Fibroblast of skin of scalp (primary cell): Measurements from ENCODE around the gene ABCB9.
"Not testable (repeated sequence)": the region's sequence is repeated elsewhere in the genome, so short reads cannot be mapped to it uniquely, and the experiment has no call there.

Experiments used
- DNase-seq: peaks from one replicate; pipeline ENCODE4 v3.0.0-alpha.2; 2013

The ABCB9 gene

DNA sequence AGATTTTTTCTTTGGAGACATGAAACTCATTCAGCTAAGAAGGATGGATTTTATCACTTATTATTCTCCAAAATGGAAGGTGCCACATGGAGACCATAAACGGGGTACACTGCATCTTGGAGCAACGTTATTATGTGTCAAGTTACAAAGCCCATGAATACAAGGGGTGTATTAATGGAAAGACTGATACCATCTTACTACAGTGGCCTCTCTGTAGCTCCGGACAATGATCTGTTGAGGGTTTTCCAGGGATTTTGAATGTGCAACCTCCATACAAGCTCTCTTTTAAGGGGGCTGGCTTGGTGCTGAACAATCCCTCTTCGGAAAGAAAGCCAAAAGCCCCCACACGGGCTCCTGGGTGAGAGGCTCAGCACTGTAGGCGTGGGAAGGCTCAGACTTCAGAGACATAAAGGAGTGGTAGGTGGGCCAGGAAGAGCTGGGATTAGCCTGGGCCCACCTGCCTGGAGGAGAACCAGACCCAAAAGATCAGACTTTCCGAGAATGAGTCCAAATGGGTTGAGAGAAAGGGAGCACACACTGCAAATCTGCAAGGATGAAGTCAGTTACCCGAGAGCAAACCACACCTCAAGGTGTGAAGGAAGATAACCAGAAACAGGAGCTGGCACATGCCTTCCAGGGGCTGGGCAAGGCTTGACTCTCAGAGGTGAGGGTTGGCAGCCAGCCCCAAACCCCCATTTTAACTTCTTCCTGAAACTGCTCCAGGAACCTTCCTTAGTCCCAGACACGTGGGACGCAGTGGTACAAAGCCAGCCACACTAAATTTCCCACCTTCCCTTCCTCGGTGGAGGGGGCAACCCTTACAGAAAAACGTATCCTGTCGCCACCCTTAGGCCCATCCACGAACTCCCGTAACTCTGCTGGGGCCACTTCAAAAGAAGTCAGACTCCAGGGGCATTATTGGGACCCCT, 71.8 kb downstream of the ABCB9 start:
- DNase-seq, result no peak

DNA sequence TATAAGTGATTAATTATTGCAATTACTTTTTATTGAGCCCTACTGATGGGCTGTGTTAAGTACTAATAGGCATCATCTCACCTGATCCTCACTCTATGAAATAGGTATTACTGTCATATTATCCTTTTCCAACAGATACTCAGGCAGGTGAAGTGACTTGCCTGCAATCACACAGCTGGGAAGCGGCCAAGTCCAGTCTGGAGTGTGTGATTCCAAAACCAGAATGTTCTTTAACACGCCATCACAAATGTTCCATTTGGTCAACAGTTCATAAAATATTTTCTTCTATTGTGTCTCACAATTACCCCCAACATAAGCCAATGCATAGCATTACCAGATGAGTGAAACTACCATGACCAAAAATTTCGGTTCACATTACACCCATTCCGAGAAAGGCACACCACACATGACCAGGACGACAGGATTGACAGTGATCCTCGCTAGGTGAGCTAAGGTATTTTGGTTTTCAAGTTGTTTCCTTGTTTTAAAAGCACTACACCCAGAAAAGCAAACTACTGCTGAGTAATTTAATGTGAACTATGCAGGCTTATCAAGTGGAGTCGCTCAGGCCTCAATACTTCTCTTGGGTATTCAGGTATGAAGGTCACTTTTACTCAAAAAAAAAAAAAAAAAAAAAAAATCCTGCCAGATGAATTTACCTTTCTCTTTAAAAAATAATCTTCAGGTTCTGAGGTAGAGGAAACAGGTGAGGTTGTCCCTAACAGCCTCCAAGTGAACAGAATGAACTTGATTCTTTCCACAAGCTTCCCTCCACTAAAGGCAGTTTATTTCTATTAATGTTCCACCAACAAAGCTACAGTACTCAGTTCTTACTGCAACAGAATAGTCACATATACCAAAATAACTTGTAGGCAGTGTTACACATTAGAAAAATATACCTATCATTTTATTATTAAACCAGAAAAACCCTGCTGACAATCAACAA, 72.8 kb downstream of the ABCB9 start:
- no peak for DNase-seq

DNA sequence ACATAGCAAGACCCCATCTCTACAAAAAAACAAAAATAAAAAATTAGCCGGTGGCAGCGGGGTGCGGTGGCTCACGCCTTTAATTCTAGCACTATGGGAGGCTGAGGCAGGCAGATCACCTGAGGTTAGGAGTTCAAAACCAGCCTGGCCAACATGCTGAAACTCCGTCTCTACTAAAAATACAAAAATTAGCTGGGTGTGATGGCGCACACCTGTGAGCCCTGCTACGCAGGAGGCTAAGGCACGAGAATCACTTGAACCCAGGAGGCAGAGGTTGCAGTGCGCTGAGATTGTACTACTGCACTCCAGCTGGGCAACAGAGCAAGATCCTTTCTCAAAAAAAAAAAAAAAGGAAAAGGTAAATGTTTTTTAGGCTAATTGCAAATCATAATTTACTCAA, 73.5 kb downstream of the ABCB9 start:
- DNase-seq, result not testable (repeated sequence)

DNA sequence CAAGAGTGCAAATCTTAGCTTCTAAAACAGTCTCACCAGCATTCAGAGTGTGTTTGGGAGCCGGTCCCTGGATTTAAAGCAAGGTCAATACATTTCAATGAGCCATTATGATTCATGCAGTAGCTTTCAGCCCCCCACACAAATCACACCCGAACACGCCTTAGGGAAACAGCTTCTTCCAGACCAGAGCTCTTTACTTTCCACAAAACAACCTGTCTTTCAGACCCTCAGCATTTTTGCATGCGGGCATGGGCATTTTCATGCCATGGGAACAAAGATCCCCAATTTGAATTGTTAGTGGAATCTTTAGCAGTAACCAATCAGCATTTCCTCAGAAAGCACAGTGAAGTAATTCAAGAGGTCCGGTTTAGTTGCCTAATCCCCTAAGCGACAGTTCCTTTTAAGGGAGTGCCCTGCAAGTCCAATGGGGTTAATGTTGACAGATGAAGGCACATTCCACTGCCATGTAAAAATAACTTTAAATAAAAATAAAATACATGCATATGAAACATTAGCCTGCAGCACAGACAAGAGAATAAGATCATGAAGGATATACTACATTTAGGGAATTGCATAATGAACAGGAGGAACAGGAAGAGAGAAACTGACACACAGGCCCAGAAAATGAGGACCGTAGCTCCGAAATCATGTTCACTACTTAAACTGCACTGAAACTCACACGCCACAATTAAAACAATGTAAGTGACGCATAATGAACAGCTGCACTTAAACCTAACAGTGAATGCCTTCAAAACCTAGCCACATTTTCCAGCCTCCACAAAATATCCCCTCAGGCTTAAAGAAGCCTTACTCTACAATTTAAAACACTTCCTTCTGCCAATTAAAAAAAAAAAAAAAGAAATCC, 74.4 kb downstream of the ABCB9 start:
- peak; percentile 67 for DNase-seq

DNA sequence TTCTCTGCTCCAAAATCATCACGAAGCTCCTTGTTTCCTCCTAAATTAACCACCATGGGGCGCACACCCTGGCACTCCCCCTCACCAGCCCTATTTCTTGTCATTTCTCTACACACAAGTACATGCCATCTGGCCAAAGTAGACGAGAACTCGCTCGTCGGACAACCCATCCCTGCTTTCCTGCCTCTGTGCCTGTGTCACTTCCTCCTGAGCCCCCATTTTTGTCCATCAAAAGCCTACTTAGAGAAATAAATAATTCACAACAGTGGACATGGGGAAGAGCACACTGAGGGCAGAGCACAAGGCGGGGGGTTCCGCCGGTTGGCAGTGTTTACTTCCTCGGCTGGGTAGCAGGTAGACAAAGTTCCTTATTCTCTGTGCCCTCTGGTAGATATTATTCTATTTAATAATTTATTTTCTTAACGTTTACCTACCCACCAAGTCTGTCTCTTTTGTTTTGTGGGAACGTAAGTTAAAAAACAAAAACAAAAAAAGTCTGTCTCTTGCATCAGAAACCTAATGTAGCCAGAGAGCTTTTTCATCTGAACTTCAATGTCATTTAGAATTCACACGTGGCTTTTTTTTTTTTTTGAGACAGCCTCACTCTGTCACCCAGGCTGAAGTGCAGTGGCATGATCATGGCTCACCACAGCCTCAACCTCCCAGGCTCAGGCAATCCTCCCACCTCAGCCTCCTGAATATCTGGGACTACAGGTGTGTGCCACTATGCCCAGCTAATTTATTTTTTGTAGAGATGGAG, 76.3 kb downstream of the ABCB9 start:
- no peak for DNase-seq

GRCh38 chr12:122888232-122888752, 78.0 kb downstream of the ABCB9 start:
- no peak for DNase-seq

GRCh38 chr12:122887819-122888212, 78.4 kb downstream of the ABCB9 start:
- no peak for DNase-seq

DNA sequence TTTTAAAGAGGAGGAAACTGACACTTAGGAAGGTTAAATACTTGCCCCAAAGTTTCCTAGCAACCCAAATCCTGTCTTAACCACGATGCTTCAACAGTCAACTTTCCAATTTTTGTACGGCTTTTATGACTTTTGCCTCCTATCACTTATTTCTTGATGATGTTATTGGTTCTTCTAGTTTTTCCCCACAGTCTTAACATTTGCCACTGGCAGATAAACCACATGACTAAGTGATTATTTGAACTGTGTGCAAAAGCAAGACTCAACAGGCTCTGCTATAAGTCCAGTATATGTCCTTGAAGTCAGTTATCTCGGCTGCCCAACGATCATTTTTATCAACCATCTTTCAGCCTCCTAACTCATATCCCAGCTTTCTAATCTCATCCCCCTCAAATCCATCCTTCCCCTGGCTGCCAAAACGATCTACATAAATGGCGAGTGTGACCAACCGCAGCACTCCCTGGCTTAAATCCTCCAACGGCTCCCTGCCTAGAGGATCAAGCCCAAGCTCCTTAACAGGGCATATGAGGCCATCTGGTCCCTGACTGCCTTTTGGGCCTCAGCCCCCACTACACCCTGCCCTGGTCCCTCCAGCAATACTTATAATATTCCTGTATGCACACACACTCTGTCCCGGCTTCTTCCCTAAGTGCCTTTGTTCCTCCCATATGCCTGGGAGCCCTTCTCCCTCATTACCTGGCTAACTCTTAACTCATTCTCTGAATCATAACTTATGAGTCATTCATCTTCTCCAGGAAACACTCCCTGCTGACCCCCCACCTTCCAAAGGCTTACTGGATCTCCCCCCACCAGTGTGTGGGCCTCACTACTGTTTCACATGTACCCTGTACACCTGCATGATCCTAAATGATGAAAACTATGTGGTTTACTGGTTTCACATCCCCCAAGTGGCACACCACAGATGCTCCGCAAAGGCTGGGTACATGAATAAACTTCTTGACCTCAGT, 79.1 kb downstream of the ABCB9 start:
- DNase-seq, result no peak

GRCh38 chr12:122886161-122886560, 80.1 kb downstream of the ABCB9 start:
- DNase-seq, result no peak

DNA sequence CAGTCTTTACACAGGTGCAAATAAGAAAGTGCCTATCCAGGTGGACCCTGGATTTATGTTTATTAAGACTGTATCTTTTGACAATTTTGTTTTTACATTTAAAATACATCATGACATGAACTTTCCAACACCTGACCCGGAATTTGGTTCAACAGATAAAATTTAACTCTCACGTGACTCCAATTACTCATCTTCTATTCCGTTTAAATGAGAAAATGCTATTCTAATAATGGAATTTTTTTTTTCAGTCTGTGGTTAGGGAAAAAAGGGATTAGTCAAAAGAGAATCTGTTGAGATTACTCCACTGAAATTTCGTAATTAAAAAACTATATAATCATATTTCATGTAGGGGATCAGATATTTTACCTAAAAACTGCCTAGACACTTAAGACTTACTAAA, 81.4 kb downstream of the ABCB9 start:
- no peak for DNase-seq

- DNase-seq, result no peak
These were observed 82.0 kb downstream of the ABCB9 start for GRCh38 chr12:122884091-122884826.

GRCh38 chr12:122882908-122883558, 83.2 kb downstream of the ABCB9 start:
- no peak for DNase-seq

DNA sequence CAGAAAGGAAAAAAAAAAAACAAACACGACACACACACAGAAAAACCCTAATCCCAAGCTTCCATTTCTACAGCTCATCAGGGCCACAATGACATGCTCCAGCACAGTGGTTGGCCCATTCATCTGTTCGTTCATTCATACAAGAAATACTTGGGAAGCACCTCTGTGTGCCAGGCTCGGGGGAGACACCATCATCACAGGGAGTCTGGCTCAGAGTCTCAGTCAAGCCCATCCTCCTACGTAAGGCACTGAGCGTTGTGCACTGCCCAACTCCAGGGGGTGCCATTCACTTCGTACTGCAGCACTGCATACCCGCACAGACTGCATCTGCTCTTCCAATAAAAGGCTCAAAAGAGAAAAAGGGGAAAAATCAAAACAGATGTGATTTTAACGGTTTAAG, 85.6 kb downstream of the ABCB9 start:
- peak; percentile 73 for DNase-seq

DNA sequence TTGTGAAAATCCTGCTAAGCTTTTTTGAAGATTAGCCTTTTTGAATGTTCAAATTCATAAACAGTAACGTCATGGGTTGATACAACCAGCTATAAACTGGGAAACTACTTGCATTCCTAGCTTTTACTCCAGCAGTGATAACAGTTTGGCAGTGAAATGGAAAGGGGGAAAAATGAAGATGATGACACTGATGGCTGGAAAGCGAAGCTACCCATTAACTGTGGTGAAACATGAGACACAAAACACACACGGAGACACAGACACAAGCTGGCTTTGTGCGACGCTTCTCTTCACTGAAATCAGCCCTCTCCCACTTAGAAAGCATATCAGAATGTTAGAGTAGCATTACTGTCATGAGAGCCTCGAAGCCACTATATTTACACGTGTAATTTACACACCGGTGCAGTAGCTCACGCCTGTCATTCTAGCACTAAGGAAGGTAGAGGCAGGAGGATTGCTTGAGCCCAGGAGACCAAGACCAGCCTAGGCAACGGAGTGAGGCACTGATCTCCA, 86.1 kb downstream of the ABCB9 start:
- peak; percentile 57 for DNase-seq
